ENCODE results near the gene FGD4.

DNA sequence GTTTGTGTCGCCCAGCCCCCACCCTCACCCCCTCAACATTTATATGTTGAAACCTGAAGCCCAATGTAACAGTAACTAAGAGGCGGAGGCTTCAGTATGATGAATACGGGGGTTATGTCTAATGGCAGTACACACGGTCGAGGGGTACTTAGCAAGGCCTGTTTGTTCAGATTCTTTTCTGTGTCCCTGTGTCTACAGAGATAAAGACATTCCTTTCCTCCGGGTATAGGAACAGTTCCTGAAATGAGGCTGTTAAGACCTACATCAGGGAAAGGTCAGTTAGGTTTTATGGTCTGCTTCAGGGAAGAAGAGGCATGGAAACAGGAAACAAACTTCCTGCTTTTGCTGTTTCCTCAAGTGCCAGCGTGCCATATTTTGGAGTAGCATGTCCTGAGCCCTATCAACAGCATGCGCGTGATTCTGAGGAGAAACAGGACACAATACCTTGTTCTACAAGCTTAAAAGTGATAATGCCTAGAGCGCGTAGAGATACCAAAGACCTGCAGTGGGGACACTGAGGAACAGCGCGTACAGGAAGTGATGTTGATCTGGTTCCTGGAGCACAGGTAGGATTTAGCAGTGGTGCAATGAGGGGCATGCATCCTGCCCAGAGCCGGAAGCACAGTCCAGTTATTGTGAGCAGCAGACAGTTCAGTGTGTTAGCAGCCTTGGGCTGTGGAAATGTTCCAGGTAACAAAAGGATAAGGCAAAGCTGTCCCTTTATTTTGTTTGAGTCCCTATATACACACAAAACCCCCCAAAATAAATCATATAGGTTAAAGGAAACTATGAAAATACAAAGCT lies 47.2 kb downstream of the FGD4 start:
- TF ChIP-seq, protein P1, sequence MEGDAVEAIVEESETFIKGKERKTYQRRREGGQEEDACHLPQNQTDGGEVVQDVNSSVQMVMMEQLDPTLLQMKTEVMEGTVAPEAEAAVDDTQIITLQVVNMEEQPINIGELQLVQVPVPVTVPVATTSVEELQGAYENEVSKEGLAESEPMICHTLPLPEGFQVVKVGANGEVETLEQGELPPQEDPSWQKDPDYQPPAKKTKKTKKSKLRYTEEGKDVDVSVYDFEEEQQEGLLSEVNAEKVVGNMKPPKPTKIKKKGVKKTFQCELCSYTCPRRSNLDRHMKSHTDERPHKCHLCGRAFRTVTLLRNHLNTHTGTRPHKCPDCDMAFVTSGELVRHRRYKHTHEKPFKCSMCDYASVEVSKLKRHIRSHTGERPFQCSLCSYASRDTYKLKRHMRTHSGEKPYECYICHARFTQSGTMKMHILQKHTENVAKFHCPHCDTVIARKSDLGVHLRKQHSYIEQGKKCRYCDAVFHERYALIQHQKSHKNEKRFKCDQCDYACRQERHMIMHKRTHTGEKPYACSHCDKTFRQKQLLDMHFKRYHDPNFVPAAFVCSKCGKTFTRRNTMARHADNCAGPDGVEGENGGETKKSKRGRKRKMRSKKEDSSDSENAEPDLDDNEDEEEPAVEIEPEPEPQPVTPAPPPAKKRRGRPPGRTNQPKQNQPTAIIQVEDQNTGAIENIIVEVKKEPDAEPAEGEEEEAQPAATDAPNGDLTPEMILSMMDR (IDR thresholded peaks at IDR 0.05) = no peak
- no peak for TF ChIP-seq POLR2A (IDR thresholded peaks at IDR 0.05)
